ENCODE data around the gene BBC3.

The BBC3 gene

GRCh38 chr19:47236072-47236675 is 5.2 kb upstream of the BBC3 start:
- no peak overlapping the region for H3K27ac ChIP-seq
- TF ChIP-seq ZFX (IDR thresholded peaks at IDR 0.05; ENCODE audit: borderline replicate concordance) (no peak), CTCF (IDR thresholded peaks at IDR 0.05) (no peak)

- H3K27ac ChIP-seq, result peak overlapping the region; percentile 99
- TF ChIP-seq CTCF (IDR thresholded peaks at IDR 0.05) (no peak), ZFX (IDR thresholded peaks at IDR 0.05; ENCODE audit: borderline replicate concordance) (no peak)
These were observed 1.6 kb upstream of the BBC3 start for GRCh38 chr19:47232422-47233211.

- TF ChIP-seq CTCF (IDR thresholded peaks at IDR 0.05), result no peak
- no peak for TF ChIP-seq ZFX (IDR thresholded peaks at IDR 0.05; ENCODE audit: borderline replicate concordance)
- peak overlapping the region; percentile 99 for H3K27ac ChIP-seq
These were observed 436 bp upstream of the BBC3 start for GRCh38 chr19:47231215-47232054.

- TF ChIP-seq ZFX (IDR thresholded peaks at IDR 0.05; ENCODE audit: borderline replicate concordance) (no peak), CTCF (IDR thresholded peaks at IDR 0.05) (peak; percentile 95)
- peak overlapping the region; percentile 99 for H3K27ac ChIP-seq
These were observed 712 bp downstream of the BBC3 start for GRCh38 chr19:47230054-47230920.

GRCh38 chr19:47229676-47230053 is 1.3 kb downstream of the BBC3 start:
- TF ChIP-seq ZFX (IDR thresholded peaks at IDR 0.05; ENCODE audit: borderline replicate concordance), result no peak
- no peak for TF ChIP-seq CTCF (IDR thresholded peaks at IDR 0.05)
- H3K27ac ChIP-seq, result peak overlapping the region; percentile 99

- peak overlapping the region; percentile 99 for H3K27ac ChIP-seq
- no peak for TF ChIP-seq CTCF (IDR thresholded peaks at IDR 0.05)
- TF ChIP-seq ZFX (IDR thresholded peaks at IDR 0.05; ENCODE audit: borderline replicate concordance), result no peak
These were observed 1.9 kb downstream of the BBC3 start for GRCh38 chr19:47228937-47229675.

All from 22Rv1 (cell line).